ENCODE measurements around the gene MYZAP.
A peak's percentile ranks its signal among the peaks of the same experiment; 100 is the strongest.

The MYZAP gene

GRCh38 chr15:57663262-57663661 lies 71.6 kb downstream of the MYZAP start:
- no peak for DNase-seq (ENCODE audit: low read depth)

GRCh38 chr15:57665194-57665593 lies 73.5 kb downstream of the MYZAP start:
- no peak for DNase-seq (ENCODE audit: low read depth)

- no peak for DNase-seq (ENCODE audit: low read depth)
Observed at GRCh38 chr15:57665939-57666338, 74.2 kb downstream of the MYZAP start.

- peak; percentile 63 for DNase-seq (ENCODE audit: low read depth)
Observed at GRCh38 chr15:57667171-57667849, 75.6 kb downstream of the MYZAP start.

GRCh38 chr15:57668016-57668415 lies 76.3 kb downstream of the MYZAP start:
- no peak for DNase-seq (ENCODE audit: low read depth)

GRCh38 chr15:57671636-57672035 lies 79.9 kb downstream of the MYZAP start:
- DNase-seq (ENCODE audit: low read depth): no peak

GRCh38 chr15:57675481-57676181 lies 83.9 kb downstream of the MYZAP start:
- DNase-seq (ENCODE audit: low read depth): no peak

- no peak for DNase-seq (ENCODE audit: low read depth)
Observed at GRCh38 chr15:57676585-57676984, 84.9 kb downstream of the MYZAP start.

- no peak for DNase-seq (ENCODE audit: low read depth)
Observed at GRCh38 chr15:57677204-57677603, 85.5 kb downstream of the MYZAP start.

GRCh38 chr15:57680021-57680420 lies 88.3 kb downstream of the MYZAP start:
- DNase-seq (ENCODE audit: low read depth): peak; percentile 39

GRCh38 chr15:57681011-57681410 lies 89.3 kb downstream of the MYZAP start:
- DNase-seq (ENCODE audit: low read depth): no peak

- DNase-seq (ENCODE audit: low read depth): no peak
Observed at GRCh38 chr15:57683481-57683880, 91.8 kb downstream of the MYZAP start.

- DNase-seq (ENCODE audit: low read depth): no peak
Observed at GRCh38 chr15:57684491-57685151, 92.9 kb downstream of the MYZAP start.

GRCh38 chr15:57685306-57686095 lies 93.8 kb downstream of the MYZAP start:
- no peak for DNase-seq (ENCODE audit: low read depth)

GRCh38 chr15:57686657-57687056 lies 95.0 kb downstream of the MYZAP start:
- DNase-seq (ENCODE audit: low read depth): no peak

- no peak for DNase-seq (ENCODE audit: low read depth)
Observed at GRCh38 chr15:57690341-57690966, 98.8 kb downstream of the MYZAP start.

GRCh38 chr15:57691082-57691481 lies 99.4 kb downstream of the MYZAP start:
- DNase-seq (ENCODE audit: low read depth): no peak

GRCh38 chr15:57692709-57693108 lies 101.0 kb downstream of the MYZAP start:
- DNase-seq (ENCODE audit: low read depth): peak; percentile 49

- peak; percentile 47 for DNase-seq (ENCODE audit: low read depth)
Observed at GRCh38 chr15:57694279-57694678, 102.6 kb downstream of the MYZAP start.

GRCh38 chr15:57696146-57696545 lies 104.4 kb downstream of the MYZAP start:
- no peak for DNase-seq (ENCODE audit: low read depth)

GRCh38 chr15:57697588-57697987 lies 105.9 kb downstream of the MYZAP start:
- peak; percentile 54 for DNase-seq (ENCODE audit: low read depth)

- DNase-seq (ENCODE audit: low read depth): no peak
Observed at GRCh38 chr15:57698243-57698642, 106.5 kb downstream of the MYZAP start.
